ENCODE measurements around the gene PHACTR2.

The PHACTR2 gene

DNA sequence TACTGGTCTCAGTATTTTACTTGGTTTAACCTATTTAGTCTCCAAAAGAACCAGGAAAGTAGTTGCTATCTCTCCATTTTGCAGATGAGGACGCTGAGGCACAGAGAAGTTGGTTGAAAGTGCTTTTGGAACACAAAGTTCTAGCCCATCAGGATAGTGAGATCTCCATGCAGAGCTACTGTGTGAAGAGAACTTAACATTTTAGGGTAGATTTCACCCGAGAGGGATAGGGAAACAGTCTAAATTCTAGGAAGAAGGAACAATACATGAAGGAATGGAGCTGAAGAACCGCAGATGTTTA, 65.1 kb downstream of the PHACTR2 start:
- TF ChIP-seq, protein P1, sequence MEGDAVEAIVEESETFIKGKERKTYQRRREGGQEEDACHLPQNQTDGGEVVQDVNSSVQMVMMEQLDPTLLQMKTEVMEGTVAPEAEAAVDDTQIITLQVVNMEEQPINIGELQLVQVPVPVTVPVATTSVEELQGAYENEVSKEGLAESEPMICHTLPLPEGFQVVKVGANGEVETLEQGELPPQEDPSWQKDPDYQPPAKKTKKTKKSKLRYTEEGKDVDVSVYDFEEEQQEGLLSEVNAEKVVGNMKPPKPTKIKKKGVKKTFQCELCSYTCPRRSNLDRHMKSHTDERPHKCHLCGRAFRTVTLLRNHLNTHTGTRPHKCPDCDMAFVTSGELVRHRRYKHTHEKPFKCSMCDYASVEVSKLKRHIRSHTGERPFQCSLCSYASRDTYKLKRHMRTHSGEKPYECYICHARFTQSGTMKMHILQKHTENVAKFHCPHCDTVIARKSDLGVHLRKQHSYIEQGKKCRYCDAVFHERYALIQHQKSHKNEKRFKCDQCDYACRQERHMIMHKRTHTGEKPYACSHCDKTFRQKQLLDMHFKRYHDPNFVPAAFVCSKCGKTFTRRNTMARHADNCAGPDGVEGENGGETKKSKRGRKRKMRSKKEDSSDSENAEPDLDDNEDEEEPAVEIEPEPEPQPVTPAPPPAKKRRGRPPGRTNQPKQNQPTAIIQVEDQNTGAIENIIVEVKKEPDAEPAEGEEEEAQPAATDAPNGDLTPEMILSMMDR (IDR thresholded peaks at IDR 0.05; ENCODE audit: low read depth, low read length), result no peak
- H3K4me3 ChIP-seq (ENCODE audit: low read depth, low read length), result peak overlapping the region; percentile 28

DNA sequence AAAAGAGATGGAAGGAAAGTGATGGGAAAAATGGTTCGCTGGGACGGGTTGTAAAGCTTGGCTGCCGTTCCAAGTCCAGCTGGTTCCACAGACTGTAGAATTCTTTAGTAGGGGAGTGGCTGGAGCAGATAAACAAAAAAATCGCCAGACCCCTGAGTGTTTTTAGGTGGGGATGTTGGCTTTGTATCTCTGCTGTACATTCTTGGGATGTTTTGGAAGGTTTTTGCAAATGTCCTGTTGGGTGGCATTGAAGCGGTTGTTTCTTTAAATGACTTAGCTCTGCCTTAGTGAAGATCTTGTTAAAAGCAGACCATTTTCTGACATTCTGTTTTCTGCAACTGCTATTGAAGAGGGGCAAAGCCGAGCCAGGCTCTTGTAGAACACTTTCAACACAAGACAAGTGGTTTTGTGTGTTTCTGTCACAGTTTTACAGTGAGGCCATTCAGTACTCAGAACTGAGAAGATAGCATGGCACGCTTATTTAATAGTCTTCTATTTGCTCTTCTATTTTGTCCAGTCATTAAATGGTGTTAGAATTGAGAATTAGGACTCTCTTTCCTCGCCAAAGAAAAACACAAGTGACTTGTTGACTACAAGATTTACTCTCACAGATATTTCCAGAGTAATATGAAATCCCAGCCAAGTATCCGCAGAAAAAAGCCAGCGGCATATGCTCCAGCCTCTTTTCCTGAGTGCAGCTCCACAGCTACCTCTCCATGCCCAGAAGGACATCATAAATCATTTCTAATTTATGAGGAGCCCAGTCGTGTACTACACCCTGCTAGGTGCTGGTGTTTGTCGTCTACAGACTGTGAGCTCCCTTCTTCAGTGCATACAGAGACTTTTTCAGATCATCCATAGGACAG, 65.8 kb downstream of the PHACTR2 start:
- TF ChIP-seq, protein P1 (IDR thresholded peaks at IDR 0.05; ENCODE audit: low read depth, low read length), result no peak
- peak overlapping the region; percentile 28 for H3K4me3 ChIP-seq (ENCODE audit: low read depth, low read length)

GRCh38 chr6:143744551-143745165, 66.9 kb downstream of the PHACTR2 start:
- peak overlapping the region; percentile 49 for H3K4me3 ChIP-seq (ENCODE audit: low read depth, low read length)
- TF ChIP-seq, protein P1 (IDR thresholded peaks at IDR 0.05; ENCODE audit: low read depth, low read length), result no peak

DNA sequence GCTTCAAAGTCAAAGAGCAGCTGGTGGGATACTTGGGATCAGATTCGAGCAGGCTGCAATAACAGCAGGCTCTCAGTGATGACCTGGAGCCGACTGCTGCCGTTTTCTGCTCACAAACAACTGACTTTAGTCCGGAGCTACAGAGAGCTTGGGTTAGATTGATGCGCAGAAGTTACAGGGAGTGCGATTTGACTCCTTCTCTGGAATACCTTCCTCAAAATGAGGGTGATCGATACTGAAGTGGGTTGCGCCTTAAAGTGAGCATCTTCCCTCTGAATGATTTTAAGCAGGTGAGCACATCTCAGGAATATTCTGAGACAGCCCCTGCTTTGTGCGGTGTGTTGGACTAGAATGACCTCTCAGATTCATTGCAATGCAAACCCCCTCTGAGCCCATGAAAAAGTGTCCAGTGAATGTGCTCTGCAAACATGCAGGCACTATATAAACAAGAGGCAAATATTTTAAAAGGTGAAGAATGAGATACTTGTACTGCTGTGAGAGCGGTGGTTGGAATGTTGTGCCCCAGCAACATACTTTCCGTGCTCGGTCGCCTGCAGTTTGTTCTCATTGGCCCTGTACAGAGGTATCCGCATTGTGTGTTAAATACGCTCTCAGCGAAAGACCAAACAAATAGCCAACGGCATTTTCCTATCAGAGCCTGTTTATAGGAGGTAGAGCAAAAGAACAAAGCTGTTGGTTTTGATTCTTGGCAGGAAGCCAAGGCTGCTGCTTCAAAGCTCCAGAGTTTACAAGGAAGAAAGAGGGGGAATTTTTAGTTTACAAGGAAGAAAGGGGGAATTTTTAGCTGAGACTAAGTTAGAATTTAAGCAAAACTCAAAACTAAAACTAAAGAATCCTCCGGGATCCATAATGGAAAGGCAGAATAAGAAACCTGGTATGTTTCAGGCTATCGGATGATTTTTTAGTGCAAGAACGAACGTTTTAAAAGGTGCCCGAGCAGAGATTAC, 67.7 kb downstream of the PHACTR2 start:
- peak overlapping the region; percentile 49 for H3K4me3 ChIP-seq (ENCODE audit: low read depth, low read length)

DNA sequence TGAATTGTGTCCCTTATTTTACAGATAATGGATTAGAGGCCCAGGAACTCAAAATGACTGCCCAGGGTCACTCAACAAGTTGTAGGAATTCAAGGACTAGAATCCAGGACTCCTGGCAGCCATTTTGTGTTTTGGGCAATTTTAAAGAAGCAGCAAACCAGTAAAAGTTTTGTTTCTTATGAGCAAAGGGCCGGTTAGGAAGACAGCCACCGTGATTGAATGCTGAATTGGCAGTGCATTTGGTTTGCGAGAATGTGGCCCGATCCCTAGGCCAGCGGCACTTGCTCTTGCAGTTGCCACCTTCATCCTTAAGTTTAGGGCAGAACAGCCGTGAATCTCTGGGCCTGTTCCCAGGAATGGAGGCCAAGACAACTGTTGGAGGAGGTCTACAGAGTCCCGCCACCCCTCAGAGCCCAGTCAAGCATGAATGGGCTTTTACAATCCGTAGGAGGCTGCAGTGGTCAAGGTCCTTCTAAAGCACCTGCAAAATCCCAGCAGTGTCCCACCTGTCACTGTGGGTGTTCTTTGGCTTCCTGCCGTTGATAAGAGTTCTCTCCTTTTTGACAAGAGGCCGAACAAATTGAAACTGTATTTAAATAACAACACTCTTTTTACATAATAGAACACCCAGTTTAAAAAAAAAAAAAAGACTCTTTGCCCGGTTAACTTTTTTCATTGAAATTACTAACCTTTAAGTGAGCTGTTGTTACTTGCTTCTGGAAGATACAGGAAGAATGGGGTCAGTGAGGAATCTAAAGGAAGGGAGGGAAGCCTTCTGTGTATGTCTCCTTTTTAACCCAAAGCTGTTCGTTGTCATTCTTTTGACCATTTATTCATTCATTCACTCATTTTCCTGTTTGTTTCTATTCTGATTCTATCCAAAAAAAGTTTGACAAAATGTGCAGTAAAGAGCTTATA, 68.7 kb downstream of the PHACTR2 start:
- TF ChIP-seq, protein P1 (IDR thresholded peaks at IDR 0.05; ENCODE audit: low read depth, low read length), result no peak
- H3K4me3 ChIP-seq (ENCODE audit: low read depth, low read length), result peak overlapping the region; percentile 49

More for the DNA sequence above, 67.7 kb downstream of the PHACTR2 start:
- TF ChIP-seq, protein P1 (IDR thresholded peaks at IDR 0.05; ENCODE audit: low read depth, low read length), result no peak

- no peak overlapping the region for H3K4me3 ChIP-seq (ENCODE audit: low read depth, low read length)
- TF ChIP-seq, protein P1 (IDR thresholded peaks at IDR 0.05; ENCODE audit: low read depth, low read length), result no peak
These were observed 69.6 kb downstream of the PHACTR2 start for GRCh38 chr6:143747347-143747842.

Measured in WI38 (cell line).